SK-N-MC (cell line): ENCODE measurements around the gene LRRC8B.
"Not testable (repeated sequence)": the region's sequence is repeated elsewhere in the genome, so short reads cannot be mapped to it uniquely, and the experiment has no call there.

Experiments used
- DNase-seq: peaks from one replicate; pipeline ENCODE4 v3.0.0-alpha.2; 2011; ENCODE audit warnings: low read depth, low spot score
- H3K27ac ChIP-seq: fragments of 200-600 bp; sonication (generic); 2 replicates; pipeline ENCODE4 v1.5.1; 2016; ENCODE audit warnings: mixed run types
- H3K36me3 ChIP-seq: fragments of 200-600 bp; sonication (generic); 2 replicates; pipeline ENCODE4 v1.6.1; 2017; ENCODE audit warnings: antibody characterized with exemption, low read length, mixed read lengths; ENCODE audit not compliant: insufficient read depth
- H3K4me3 ChIP-seq: fragments of 200-600 bp; sonication (generic); 2 replicates; pipeline ENCODE4 v1.5.1; 2016
- H3K9ac ChIP-seq: fragments of 200-600 bp; sonication (generic); 2 replicates; pipeline ENCODE4 v1.8.0; 2017; ENCODE audit warnings: mixed run types, mixed read lengths; ENCODE audit not compliant: insufficient read length
- H3K9me3 ChIP-seq: fragments of 200-600 bp; sonication (generic); 2 replicates; pipeline ENCODE4 v1.6.1; 2017; ENCODE audit warnings: low read depth, mild to moderate bottlenecking, antibody characterized with exemption, low read length, moderate library complexity, mixed read lengths
- EZH2 ChIP-seq: fragments of 200-600 bp; sonication (generic); IDR thresholded peaks from one replicate; pipeline ENCODE4 v1.6.1; 2017; ENCODE audit warnings: antibody characterized with exemption
- FOXP2 ChIP-seq: optimal IDR thresholded peaks from 2 replicates; pipeline ENCODE3; 2011; ENCODE audit warnings: mild to moderate bottlenecking, moderate library complexity; ENCODE audit not compliant: insufficient read depth; ENCODE audit errors: extremely low read length, control extremely low read depth
- POLR2AphosphoS5 ChIP-seq: IDR thresholded peaks from 2 replicates; pipeline ENCODE4 v1.6.1; 2012; ENCODE audit warnings: mild to moderate bottlenecking, low read depth, low read length, borderline replicate concordance

Gene LRRC8B

DNA sequence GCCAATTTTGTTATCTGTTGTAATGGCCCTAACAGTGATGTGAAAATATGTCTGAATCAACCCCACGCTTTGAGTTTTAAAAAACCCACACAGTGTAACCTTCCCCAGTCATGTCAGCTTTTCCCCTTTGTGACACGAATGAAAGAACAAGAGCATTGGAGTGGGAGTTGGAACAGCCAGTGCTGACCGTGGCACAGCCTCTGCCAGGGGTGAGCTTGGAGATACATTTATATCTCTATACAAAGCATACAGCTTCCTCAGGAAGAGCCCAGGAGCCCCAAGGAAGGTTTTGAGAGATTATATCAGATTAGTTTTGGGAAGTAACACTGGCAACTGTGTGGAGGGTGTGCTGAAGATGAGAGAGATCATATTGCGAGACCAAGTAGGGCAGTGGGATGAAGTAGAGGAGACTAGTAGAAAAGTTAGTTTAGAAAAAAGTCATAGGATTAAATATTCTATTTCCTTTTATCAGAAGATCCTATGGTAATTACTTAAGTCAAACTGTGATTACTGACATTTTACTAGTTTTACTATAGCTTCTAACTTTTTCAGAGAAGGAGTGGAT, 15.9 kb downstream of the LRRC8B start:
- TF ChIP-seq POLR2AphosphoS5 (no peak), EZH2 (no peak), FOXP2 (no peak)
- Histone ChIP-seq H3K4me3 (no peak overlapping the region), H3K9ac (no peak overlapping the region), H3K36me3 (no peaks in the 10 kb centered on the region), H3K9me3 (no peaks in the 10 kb centered on the region), H3K27ac (no peak overlapping the region)
- no peak for DNase-seq

DNA sequence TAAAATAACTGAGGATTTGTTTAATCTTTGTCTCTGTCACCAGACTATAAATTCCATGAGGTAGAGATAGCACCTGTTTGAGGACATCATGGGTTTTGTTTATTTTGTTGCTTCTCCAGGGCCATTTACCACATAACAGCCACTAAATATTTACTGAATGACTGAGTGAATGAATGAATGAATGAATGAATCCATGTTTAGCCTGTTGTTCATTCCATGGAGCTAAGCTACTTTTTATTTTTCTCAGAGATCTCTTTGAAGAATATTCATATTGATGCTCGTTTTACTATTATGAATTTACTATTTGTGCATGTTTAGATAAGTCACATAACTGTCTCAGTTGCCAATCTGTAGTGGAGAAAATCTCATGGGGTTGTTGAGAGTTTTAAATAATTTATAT, 17.7 kb downstream of the LRRC8B start:
- no peak overlapping the region for H3K9ac ChIP-seq

DNA sequence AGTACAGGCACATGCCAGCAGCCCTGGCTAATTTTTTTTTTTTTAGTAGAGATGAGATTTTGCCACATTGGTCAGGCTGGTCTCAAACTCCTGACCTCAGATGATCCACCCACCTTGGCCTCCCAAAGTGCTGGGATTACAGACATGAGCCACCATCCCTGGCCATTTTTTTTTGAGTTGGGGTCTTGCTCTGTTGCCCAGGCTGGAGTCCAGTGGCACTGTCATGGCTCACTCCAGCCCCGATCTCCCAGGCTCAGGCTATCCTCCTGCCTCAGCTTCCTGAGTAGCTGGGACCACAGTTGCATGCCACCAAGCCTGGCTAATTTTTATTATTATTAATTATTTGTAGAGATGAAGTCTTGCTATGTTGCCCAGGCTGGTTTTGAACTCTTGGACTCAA, 19.0 kb downstream of the LRRC8B start:
- H3K9ac ChIP-seq, DNase-seq, H3K9me3 ChIP-seq, H3K4me3 ChIP-seq, H3K27ac ChIP-seq, H3K36me3 ChIP-seq: not testable (repeated sequence)

More for the DNA sequence above, 17.7 kb downstream of the LRRC8B start:
- no peak overlapping the region for H3K27ac ChIP-seq
- no peak for TF ChIP-seq FOXP2
- no peak for TF ChIP-seq EZH2
- TF ChIP-seq POLR2AphosphoS5 = no peak
- H3K4me3 ChIP-seq = no peak overlapping the region
- H3K36me3 ChIP-seq = no peaks in the 10 kb centered on the region
- DNase-seq = no peak
- no peaks in the 10 kb centered on the region for H3K9me3 ChIP-seq

DNA sequence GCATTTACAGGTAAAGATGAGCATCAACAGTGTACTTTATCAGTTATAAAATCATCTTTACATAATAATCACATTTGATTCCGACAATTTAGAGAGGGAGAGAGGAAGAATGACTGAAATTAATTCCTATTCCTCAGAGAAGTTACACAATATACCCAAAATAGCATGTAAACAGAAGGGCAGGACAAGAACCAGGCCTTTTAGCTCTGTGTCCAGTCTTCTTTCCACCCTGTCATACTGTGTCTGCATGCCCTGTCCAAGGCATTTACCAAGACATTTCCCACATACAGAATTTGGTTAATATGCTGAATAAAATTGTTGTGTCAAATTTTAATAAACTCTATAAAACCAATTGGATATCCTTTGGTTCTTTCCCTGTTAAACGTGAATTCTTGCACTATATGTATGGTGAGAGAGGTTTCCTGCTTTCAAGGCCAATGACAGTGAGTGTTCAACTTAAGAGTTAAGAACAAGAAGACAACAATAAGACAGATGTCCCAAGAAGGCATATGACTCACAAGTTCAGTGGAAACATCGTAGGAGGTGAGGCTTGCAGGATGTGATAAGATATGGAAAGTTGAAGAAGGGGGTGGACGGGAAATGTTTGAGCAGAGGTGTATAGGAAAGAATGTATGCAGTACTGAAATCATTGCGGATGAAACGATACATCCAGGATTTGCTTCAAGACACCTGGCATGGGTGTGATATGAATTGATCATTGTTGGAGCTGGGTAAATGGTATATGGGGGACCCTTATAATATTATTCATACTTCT, 20.8 kb downstream of the LRRC8B start:
- H3K9me3 ChIP-seq = no peaks in the 10 kb centered on the region
- H3K9ac ChIP-seq = no peak overlapping the region
- no peak overlapping the region for H3K27ac ChIP-seq
- TF ChIP-seq EZH2 (no peak), FOXP2 (no peak), POLR2AphosphoS5 (no peak)
- DNase-seq = no peak
- no peaks in the 10 kb centered on the region for H3K36me3 ChIP-seq
- no peak overlapping the region for H3K4me3 ChIP-seq

DNA sequence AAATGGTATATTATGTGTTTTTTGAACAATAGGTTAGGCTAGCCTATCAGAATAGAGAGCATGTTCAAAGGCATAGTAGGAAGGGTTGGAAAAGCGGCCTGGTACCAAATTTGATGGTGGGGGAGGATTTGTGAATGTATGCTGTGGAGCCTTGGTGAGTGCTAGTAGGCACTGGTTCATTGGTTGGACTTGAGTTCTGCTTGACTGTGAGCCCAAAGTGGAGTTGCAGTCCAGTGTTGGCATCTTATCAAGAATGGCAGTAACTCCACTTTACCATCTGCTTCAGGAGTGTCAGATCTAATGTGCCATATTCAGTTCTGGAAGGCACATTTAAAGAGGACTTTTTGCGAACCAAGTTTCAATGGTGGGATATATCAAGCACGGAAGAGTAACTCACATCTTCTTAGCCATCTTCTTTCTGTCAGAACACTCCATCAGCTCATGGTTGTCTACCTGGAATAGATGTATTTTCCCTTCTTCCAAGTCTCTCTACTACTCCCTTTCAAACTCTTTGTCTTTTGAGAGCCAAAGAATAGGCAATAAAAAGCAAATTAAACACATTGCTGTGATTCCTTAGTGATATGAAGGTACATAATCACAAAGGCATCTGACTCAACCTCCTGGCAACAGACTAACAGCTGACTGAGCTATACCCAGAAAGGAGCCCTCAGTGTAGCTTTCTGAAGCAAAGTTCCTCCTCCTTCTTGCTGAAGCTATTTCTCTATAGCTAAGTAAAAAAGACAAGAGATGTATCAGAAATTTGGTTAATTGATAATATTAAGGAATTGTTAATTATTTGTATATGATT, 21.7 kb downstream of the LRRC8B start:
- H3K36me3 ChIP-seq = no peaks in the 10 kb centered on the region
- TF ChIP-seq FOXP2 = no peak
- no peak for TF ChIP-seq EZH2
- TF ChIP-seq POLR2AphosphoS5 = no peak
- no peaks in the 10 kb centered on the region for H3K9me3 ChIP-seq
- no peak for DNase-seq
- no peak overlapping the region for H3K4me3 ChIP-seq
- no peak overlapping the region for H3K9ac ChIP-seq
- no peak overlapping the region for H3K27ac ChIP-seq

DNA sequence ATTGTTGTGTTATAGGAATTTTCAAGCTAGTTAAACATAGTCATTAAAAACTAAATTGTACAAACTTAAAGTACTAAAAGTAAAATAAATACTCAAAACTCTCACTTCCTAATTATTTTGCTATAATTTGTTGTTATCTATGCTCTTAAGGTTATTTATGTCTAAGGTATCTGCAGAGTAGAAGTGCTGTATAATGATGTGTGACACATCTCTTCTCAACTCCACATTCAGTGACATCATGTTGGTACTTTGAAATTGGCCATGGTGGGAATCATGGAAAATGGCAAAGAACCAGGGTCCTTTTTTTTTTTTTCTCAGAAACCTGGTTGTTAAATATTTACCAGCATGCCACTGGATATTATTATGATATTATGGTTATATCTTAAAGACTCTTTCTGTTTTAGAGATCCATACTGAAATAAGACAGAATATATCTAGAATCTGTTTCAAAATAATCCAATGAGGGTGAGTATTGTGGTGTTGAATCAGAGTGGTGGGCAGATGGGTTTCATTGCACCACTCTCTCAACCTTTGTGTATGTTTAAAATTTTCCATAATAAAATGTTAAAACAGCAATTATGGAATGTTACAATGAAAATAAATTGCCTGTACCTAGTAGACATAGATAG, 22.4 kb downstream of the LRRC8B start:
- TF ChIP-seq FOXP2 (no peak), POLR2AphosphoS5 (no peak), EZH2 (no peak)
- no peak overlapping the region for H3K9ac ChIP-seq
- no peak overlapping the region for H3K27ac ChIP-seq
- H3K9me3 ChIP-seq = no peaks in the 10 kb centered on the region
- DNase-seq = no peak
- no peaks in the 10 kb centered on the region for H3K36me3 ChIP-seq
- H3K4me3 ChIP-seq = no peak overlapping the region

DNA sequence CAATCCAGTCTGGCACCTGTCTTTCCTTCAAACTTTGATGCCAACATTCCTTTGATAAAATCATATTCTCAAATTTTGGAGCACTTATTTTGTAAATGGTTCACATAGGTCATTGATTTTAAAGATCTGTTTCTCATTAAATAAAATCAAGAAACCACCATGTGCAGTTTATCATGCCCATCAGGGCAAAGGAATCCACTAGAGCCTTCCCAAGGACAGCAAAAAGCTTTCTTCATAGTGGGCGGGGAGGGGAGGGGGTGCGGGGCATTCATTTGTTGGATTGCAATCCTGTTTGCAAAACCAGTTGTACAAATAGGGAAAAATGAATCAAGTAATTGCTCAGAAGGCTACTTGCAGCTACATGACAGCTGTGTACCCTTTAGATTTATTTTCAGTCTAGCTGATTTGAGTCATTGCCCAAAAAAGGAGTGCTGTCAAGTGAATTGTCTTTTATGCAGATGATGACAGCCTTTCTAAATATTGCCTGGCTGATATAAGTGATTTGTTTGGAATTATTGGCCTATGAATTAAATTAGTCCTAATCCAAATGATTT, 23.0 kb downstream of the LRRC8B start:
- Histone ChIP-seq H3K9me3 (no peaks in the 10 kb centered on the region), H3K27ac (no peak overlapping the region), H3K36me3 (no peaks in the 10 kb centered on the region), H3K4me3 (no peak overlapping the region), H3K9ac (no peak overlapping the region)
- TF ChIP-seq POLR2AphosphoS5 = no peak
- no peak for TF ChIP-seq EZH2
- TF ChIP-seq FOXP2 = no peak
- DNase-seq = no peak
